SK-N-MC (cell line): Measurements from ENCODE around the gene TMEFF2.

Experiments used
- DNase-seq: peaks from one replicate; pipeline ENCODE4 v3.0.0-alpha.2; 2011; ENCODE audit warnings: low read depth, low spot score
- H3K27ac ChIP-seq: fragments of 200-600 bp; sonication (generic); 2 replicates; pipeline ENCODE4 v1.5.1; 2016; ENCODE audit warnings: mixed run types
- H3K36me3 ChIP-seq: fragments of 200-600 bp; sonication (generic); 2 replicates; pipeline ENCODE4 v1.6.1; 2017; ENCODE audit warnings: antibody characterized with exemption, low read length, mixed read lengths; ENCODE audit not compliant: insufficient read depth
- H3K4me3 ChIP-seq: fragments of 200-600 bp; sonication (generic); 2 replicates; pipeline ENCODE4 v1.5.1; 2016
- H3K9ac ChIP-seq: fragments of 200-600 bp; sonication (generic); 2 replicates; pipeline ENCODE4 v1.8.0; 2017; ENCODE audit warnings: mixed run types, mixed read lengths; ENCODE audit not compliant: insufficient read length
- H3K9me3 ChIP-seq: fragments of 200-600 bp; sonication (generic); 2 replicates; pipeline ENCODE4 v1.6.1; 2017; ENCODE audit warnings: low read depth, mild to moderate bottlenecking, antibody characterized with exemption, low read length, moderate library complexity, mixed read lengths
- EZH2 ChIP-seq: fragments of 200-600 bp; sonication (generic); IDR thresholded peaks from one replicate; pipeline ENCODE4 v1.6.1; 2017; ENCODE audit warnings: antibody characterized with exemption
- FOXP2 ChIP-seq: optimal IDR thresholded peaks from 2 replicates; pipeline ENCODE3; 2011; ENCODE audit warnings: mild to moderate bottlenecking, moderate library complexity; ENCODE audit not compliant: insufficient read depth; ENCODE audit errors: extremely low read length, control extremely low read depth
- POLR2AphosphoS5 ChIP-seq: IDR thresholded peaks from 2 replicates; pipeline ENCODE4 v1.6.1; 2012; ENCODE audit warnings: mild to moderate bottlenecking, low read depth, low read length, borderline replicate concordance

TMEFF2 gene

GRCh38 chr2:191957996-191958860 lies 236.5 kb downstream of the TMEFF2 start:
- Histone ChIP-seq H3K4me3 (no peak overlapping the region), H3K36me3 (0 out of 2 replicates have a peak, but pooled peaks cover 4% of the 10 kb centered on the region), H3K27ac (no peak overlapping the region), H3K9me3 (no peaks in the 10 kb centered on the region), H3K9ac (no peak overlapping the region)
- DNase-seq, result no peak
- TF ChIP-seq FOXP2 (no peak), POLR2AphosphoS5 (no peak), EZH2 (no peak)

- Histone ChIP-seq H3K4me3 (no peak overlapping the region), H3K9me3 (no peaks in the 10 kb centered on the region), H3K27ac (no peak overlapping the region), H3K36me3 (peaks cover 8% of the 10 kb centered on the region; the same call in 1 of the 2 replicates), H3K9ac (no peak overlapping the region)
- DNase-seq, result no peak
- TF ChIP-seq POLR2AphosphoS5 (no peak), EZH2 (no peak), FOXP2 (no peak)
These were observed 240.3 kb downstream of the TMEFF2 start for GRCh38 chr2:191954451-191954850.

- peaks cover 8% of the 10 kb centered on the region; the same call in 1 of the 2 replicates for H3K36me3 ChIP-seq
- H3K9me3 ChIP-seq, result no peaks in the 10 kb centered on the region
- TF ChIP-seq POLR2AphosphoS5 (no peak), EZH2 (no peak), FOXP2 (no peak)
- no peak for DNase-seq
- no peak overlapping the region for H3K9ac ChIP-seq
- no peak overlapping the region for H3K27ac ChIP-seq
- H3K4me3 ChIP-seq, result no peak overlapping the region
These were observed 242.0 kb downstream of the TMEFF2 start for GRCh38 chr2:191952515-191953270.

GRCh38 chr2:191951832-191952231 lies 242.9 kb downstream of the TMEFF2 start:
- Histone ChIP-seq H3K4me3 (no peak overlapping the region), H3K9ac (no peak overlapping the region), H3K27ac (no peak overlapping the region), H3K9me3 (no peaks in the 10 kb centered on the region), H3K36me3 (peaks cover 8% of the 10 kb centered on the region; the same call in 1 of the 2 replicates)
- TF ChIP-seq EZH2 (no peak), POLR2AphosphoS5 (no peak), FOXP2 (no peak)
- DNase-seq, result no peak

- H3K9me3 ChIP-seq, result no peaks in the 10 kb centered on the region
- H3K27ac ChIP-seq, result no peak overlapping the region
- DNase-seq, result no peak
- H3K4me3 ChIP-seq, result no peak overlapping the region
- no peak overlapping the region for H3K9ac ChIP-seq
- TF ChIP-seq FOXP2 (no peak), EZH2 (no peak), POLR2AphosphoS5 (no peak)
- H3K36me3 ChIP-seq, result peaks cover 8% of the 10 kb centered on the region; the same call in 1 of the 2 replicates
These were observed 243.4 kb downstream of the TMEFF2 start for GRCh38 chr2:191951376-191951775.

- TF ChIP-seq EZH2, result no peak
- no peak for TF ChIP-seq FOXP2
- TF ChIP-seq POLR2AphosphoS5, result no peak
- no peak for DNase-seq
- Histone ChIP-seq H3K27ac (no peak overlapping the region), H3K36me3 (peaks cover 4% of the 10 kb centered on the region; the same call in 1 of the 2 replicates), H3K9me3 (no peaks in the 10 kb centered on the region), H3K4me3 (no peak overlapping the region), H3K9ac (no peak overlapping the region)
These were observed 244.4 kb downstream of the TMEFF2 start for GRCh38 chr2:191950132-191950874.

GRCh38 chr2:191947235-191947634 lies 247.5 kb downstream of the TMEFF2 start:
- Histone ChIP-seq H3K27ac (no peak overlapping the region), H3K9me3 (no peaks in the 10 kb centered on the region), H3K9ac (no peak overlapping the region), H3K36me3 (peaks cover 4% of the 10 kb centered on the region; the same call in 1 of the 2 replicates), H3K4me3 (no peak overlapping the region)
- TF ChIP-seq POLR2AphosphoS5 (no peak), FOXP2 (no peak), EZH2 (no peak)
- DNase-seq, result no peak
